ENCODE data around the gene MYH8.

Gene MYH8

GRCh38 chr17:10420811-10421210 is 939 bp downstream of the MYH8 start:
- DNase-seq (ENCODE audit: low read depth), result no peak
- H3K4me3 ChIP-seq (ENCODE audit: low read depth, low read length), result no peak overlapping the region
- no peak for TF ChIP-seq CTCF (IDR thresholded peaks at IDR 0.05; ENCODE audit: control insufficient read depth, extremely low read depth, insufficient read depth)

- no peak for DNase-seq (ENCODE audit: low read depth)
- H3K4me3 ChIP-seq (ENCODE audit: low read depth, low read length), result no peak overlapping the region
- no peak for TF ChIP-seq CTCF (IDR thresholded peaks at IDR 0.05; ENCODE audit: control insufficient read depth, extremely low read depth, insufficient read depth)
These were observed 4.3 kb downstream of the MYH8 start for GRCh38 chr17:10417431-10417830.

- no peak overlapping the region for H3K4me3 ChIP-seq (ENCODE audit: low read depth, low read length)
- no peak for DNase-seq (ENCODE audit: low read depth)
These were observed 6.6 kb downstream of the MYH8 start for GRCh38 chr17:10415161-10415560.

GRCh38 chr17:10403589-10403988 is 18.2 kb downstream of the MYH8 start:
- no peak for DNase-seq (ENCODE audit: low read depth)
- TF ChIP-seq CTCF (IDR thresholded peaks at IDR 0.05; ENCODE audit: control insufficient read depth, extremely low read depth, insufficient read depth), result no peak
- H3K4me3 ChIP-seq (ENCODE audit: low read depth, low read length), result no peak overlapping the region

More at GRCh38 chr17:10415161-10415560, 6.6 kb downstream of the MYH8 start:
- TF ChIP-seq CTCF (IDR thresholded peaks at IDR 0.05; ENCODE audit: control insufficient read depth, extremely low read depth, insufficient read depth), result no peak

GRCh38 chr17:10398352-10398751 is 23.4 kb downstream of the MYH8 start:
- TF ChIP-seq CTCF (IDR thresholded peaks at IDR 0.05; ENCODE audit: control insufficient read depth, extremely low read depth, insufficient read depth), result no peak
- no peak for DNase-seq (ENCODE audit: low read depth)
- H3K4me3 ChIP-seq (ENCODE audit: low read depth, low read length), result no peak overlapping the region

GRCh38 chr17:10396524-10397163 is 25.1 kb downstream of the MYH8 start:
- DNase-seq (ENCODE audit: low read depth), result no peak
- no peak overlapping the region for H3K4me3 ChIP-seq (ENCODE audit: low read depth, low read length)
- TF ChIP-seq CTCF (IDR thresholded peaks at IDR 0.05; ENCODE audit: control insufficient read depth, extremely low read depth, insufficient read depth), result no peak
